Glomerular visceral epithelial cell (primary cell): ENCODE data around the gene CD300A.

Experiments
- DNase-seq: peaks from one replicate; pipeline ENCODE4 v3.0.0-alpha.2; 2016; ENCODE audit errors: extremely low spot score

The CD300A gene

GRCh38 chr17:74454197-74455024 lies 12.0 kb upstream of the CD300A start:
- DNase-seq = no peak

- no peak for DNase-seq
Measured at GRCh38 chr17:74455025-74455545, 11.3 kb upstream of the CD300A start.

GRCh38 chr17:74455821-74456220 lies 10.6 kb upstream of the CD300A start:
- no peak for DNase-seq

GRCh38 chr17:74457146-74457819 lies 9.2 kb upstream of the CD300A start:
- peak; percentile 59 for DNase-seq

GRCh38 chr17:74457820-74458166 lies 8.6 kb upstream of the CD300A start:
- DNase-seq = no peak

- DNase-seq = no peak
Measured at GRCh38 chr17:74458835-74459234, 7.6 kb upstream of the CD300A start.

GRCh38 chr17:74459622-74460021 lies 6.8 kb upstream of the CD300A start:
- no peak for DNase-seq

- no peak for DNase-seq
Measured at GRCh38 chr17:74460241-74460640, 6.2 kb upstream of the CD300A start.

GRCh38 chr17:74460996-74461395 lies 5.4 kb upstream of the CD300A start:
- no peak for DNase-seq

GRCh38 chr17:74461611-74462010 lies 4.8 kb upstream of the CD300A start:
- DNase-seq = no peak

GRCh38 chr17:74464730-74465377 lies 1.6 kb upstream of the CD300A start:
- DNase-seq = no peak

- no peak for DNase-seq
Measured at GRCh38 chr17:74465378-74466110, 890 bp upstream of the CD300A start.

GRCh38 chr17:74466828-74467184 lies 372 bp downstream of the CD300A start:
- no peak for DNase-seq

- no peak for DNase-seq
Measured at GRCh38 chr17:74467221-74467951, 952 bp downstream of the CD300A start.

- no peak for DNase-seq
Measured at GRCh38 chr17:74471341-74471740, 4.9 kb downstream of the CD300A start.

GRCh38 chr17:74472890-74473289 lies 6.5 kb downstream of the CD300A start:
- DNase-seq = no peak

- no peak for DNase-seq
Measured at GRCh38 chr17:74473294-74473693, 6.9 kb downstream of the CD300A start.

GRCh38 chr17:74474043-74474792 lies 7.8 kb downstream of the CD300A start:
- DNase-seq = no peak

GRCh38 chr17:74475189-74475588 lies 8.8 kb downstream of the CD300A start:
- DNase-seq = no peak

- DNase-seq = no peak
Measured at GRCh38 chr17:74477411-74477810, 11.0 kb downstream of the CD300A start.
